K562 (cell line): ENCODE data around the gene UTS2R. TPM values are rescaled to one million over a fixed set of nuclear protein-coding genes. Genes with fewer than 3 reads are reported as not detected.

ENCODE experiments used
- ERF ChIP-seq: fragments of 450-650 bp; formaldehyde crosslinking; IDR thresholded peaks from 2 replicates; pipeline ENCODE4 v1.4.0; 2020; ENCODE audit warnings: mild to moderate bottlenecking, mixed read lengths
- L3MBTL2 ChIP-seq: fragments of 450-650 bp; IDR thresholded peaks from 2 replicates; pipeline ENCODE4 v1.6.1; 2016; ENCODE audit warnings: mild to moderate bottlenecking, moderate library complexity
- SRSF1 ChIP-seq: fragments of 200-400 bp; formaldehyde crosslinking; IDR thresholded peaks from 2 replicates; pipeline ENCODE4 v1.6.1; 2017; ENCODE audit warnings: mild to moderate bottlenecking, low read depth, low read length, moderate library complexity
- ZBTB9 ChIP-seq: fragments of 450-650 bp; formaldehyde crosslinking; IDR thresholded peaks from 2 replicates; pipeline ENCODE4 v1.4.0; 2020; ENCODE audit warnings: mild to moderate bottlenecking, moderate library complexity
- polyA plus RNA-seq, 8 experiments: library from polyadenylated mRNA; depleted of rRNA in 4 of 8; stranded (reverse) in 5 of 8; unstranded in 3 of 8; fragments of >200 nt; fragmentation: Nextera tagmentation in 2 of 8; fragmentation: Illumina TruSeq in 1 of 8; extraction: Ambion mirVana in 2 of 8; extraction: Trizol in 1 of 8; gene quantifications; 2 replicates each; pipeline versions ENCODE4 v1.2.1 to v1.2.3, GENCODE V29; 2011 to 2014; ENCODE audit warnings: inconsistent platforms in 1 of 8, missing spikeins in 1 of 8
- total RNA-seq, 7 experiments: library from RNA; depleted of rRNA in 6 of 7; stranded (reverse); fragments of >200 nt in 6 of 7; fragmentation: Illumina TruSeq in 2 of 7; extraction: Trizol in 2 of 7; gene quantifications; 2 replicates each; pipeline versions ENCODE4 v1.2.1 to v1.2.3, GENCODE V29; 2011 to 2021; ENCODE audit warnings: low replicate concordance in 1 of 7
- TF ChIP-seq, protein P1 (sequence below), 2 experiments: IDR thresholded peaks; 2 replicates each; pipeline ENCODE4 v1.6.1; 2011; ENCODE audit warnings: borderline replicate concordance in 1 of 2, control low read depth in 1 of 2, low read depth in 1 of 2, low read length in 1 of 2, mild to moderate bottlenecking in 1 of 2, mixed read lengths in 1 of 2, moderate library complexity in 1 of 2; ENCODE audit not compliant: insufficient read depth in 1 of 2, insufficient read length in 1 of 2, poor library complexity in 1 of 2, severe bottlenecking in 1 of 2; ENCODE audit errors: extremely low read depth in 1 of 2

Gene UTS2R
- total and polyA plus RNA-seq, 9 of the 15 experiments (the other 6 are each of a cell fraction or from before 2014, with no cell fraction given), result 0.22 TPM; not detected in 8

DNA sequence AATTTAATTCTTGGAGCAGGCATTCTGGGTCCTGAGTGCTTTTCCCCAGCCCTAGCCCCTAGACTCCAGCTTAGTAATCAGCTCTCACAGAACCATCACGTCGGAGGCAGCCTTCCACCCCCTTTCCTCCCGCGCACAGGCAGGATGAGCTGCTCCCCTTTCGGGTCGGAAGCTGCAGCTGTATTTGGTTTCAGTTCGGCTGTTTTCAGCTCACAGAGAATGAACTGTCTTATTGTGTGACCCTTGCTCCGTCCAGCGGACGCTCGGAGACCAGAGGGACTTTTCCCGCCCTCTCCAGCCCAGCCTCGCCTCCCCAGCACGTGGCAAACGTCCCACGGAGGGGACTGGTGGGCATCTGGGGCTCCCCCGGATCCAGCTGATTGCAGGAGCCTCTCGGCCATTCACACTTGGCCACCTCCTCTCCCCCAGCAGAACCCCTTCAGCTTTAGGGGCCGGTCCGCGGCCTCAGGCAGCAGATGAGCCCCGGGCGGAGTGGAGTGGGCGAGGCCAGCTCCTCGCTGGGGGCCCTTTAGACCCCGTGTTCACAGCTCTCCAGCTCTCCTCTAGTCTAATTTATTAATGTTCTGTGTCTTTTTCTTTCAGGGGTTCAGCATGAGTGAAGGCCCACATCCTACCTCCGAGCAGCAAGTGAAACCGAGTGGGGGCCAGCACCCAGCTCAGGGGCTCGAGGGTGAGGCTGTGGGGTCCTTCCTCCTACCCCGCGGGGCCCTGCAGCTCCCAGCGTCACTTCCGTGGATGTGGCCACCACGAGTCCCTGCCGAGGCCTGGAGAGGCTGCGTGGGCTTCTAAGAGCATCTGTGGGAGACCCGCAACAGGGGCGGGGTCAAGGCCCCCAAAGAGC, 863 bp upstream of the UTS2R start (continued):
- TF ChIP-seq, protein P1, sequence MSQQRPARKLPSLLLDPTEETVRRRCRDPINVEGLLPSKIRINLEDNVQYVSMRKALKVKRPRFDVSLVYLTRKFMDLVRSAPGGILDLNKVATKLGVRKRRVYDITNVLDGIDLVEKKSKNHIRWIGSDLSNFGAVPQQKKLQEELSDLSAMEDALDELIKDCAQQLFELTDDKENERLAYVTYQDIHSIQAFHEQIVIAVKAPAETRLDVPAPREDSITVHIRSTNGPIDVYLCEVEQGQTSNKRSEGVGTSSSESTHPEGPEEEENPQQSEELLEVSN (IDR thresholded peaks at IDR 0.05; ENCODE audit: borderline replicate concordance in 1 of 2, extremely low read depth in 1 of 2, insufficient read depth in 1 of 2, insufficient read length in 1 of 2, low read depth in 1 of 2, low read length in 1 of 2, poor library complexity in 1 of 2, severe bottlenecking in 1 of 2), result peak; percentile 36 to 75
- no peak for TF ChIP-seq ZBTB9 (CRISPR knock-in tag)
- peak; percentile 17; the same call in 1 of the 2 replicates for TF ChIP-seq L3MBTL2
- TF ChIP-seq ERF (CRISPR knock-in tag), result no peak
- no peak for TF ChIP-seq SRSF1
